K562 (cell line): ENCODE results near the gene EFCAB10. TPM values are rescaled to one million over a fixed set of nuclear protein-coding genes. Genes with fewer than 3 reads are reported as not detected.

ENCODE experiments used
- CBX5 ChIP-seq: IDR thresholded peaks from 2 replicates; pipeline ENCODE4 v1.6.1; 2014; ENCODE audit warnings: low read depth, borderline replicate concordance
- FUS ChIP-seq: fragments of 200-400 bp; formaldehyde crosslinking; optimal IDR thresholded peaks from 2 replicates; pipeline ENCODE3; 2017; ENCODE audit warnings: low read depth, low read length
- HNRNPLL ChIP-seq: fragments of 200-400 bp; formaldehyde crosslinking; IDR thresholded peaks from 2 replicates; pipeline ENCODE4 v1.6.1; 2017; ENCODE audit warnings: low read length, low read depth, mild to moderate bottlenecking; ENCODE audit not compliant: poor library complexity, severe bottlenecking
- LCOR ChIP-seq: sonication (generic); formaldehyde crosslinking; IDR thresholded peaks from 2 replicates; pipeline ENCODE4 v1.8.0; 2022; ENCODE audit warnings: mild to moderate bottlenecking, missing genetic modification reagents
- MYBL2 ChIP-seq, 2 experiments: fragments of 450-650 bp in 1 of 2; sonication (generic) in 1 of 2; formaldehyde crosslinking in 1 of 2; IDR thresholded peaks; 2 replicates each; pipeline versions ENCODE4 v1.6.1 to v1.8.1; 2017 to 2022; ENCODE audit warnings: borderline replicate concordance in 1 of 2, inconsistent platforms in 1 of 2, low read depth in 1 of 2, mild to moderate bottlenecking in 1 of 2, missing genetic modification reagents in 1 of 2, moderate library complexity in 1 of 2
- NCOA2 ChIP-seq, 2 experiments: fragments of 450-650 bp; IDR thresholded peaks; 2 replicates each; pipeline ENCODE4 v1.6.1; 2018; ENCODE audit warnings: mild to moderate bottlenecking in 2 of 2, moderate library complexity in 1 of 2; ENCODE audit not compliant: partially characterized antibody in 2 of 2
- NR2F6 ChIP-seq: fragments of 450-650 bp; formaldehyde crosslinking; IDR thresholded peaks from 2 replicates; pipeline ENCODE4 v1.4.0; 2020; ENCODE audit warnings: mild to moderate bottlenecking
- NRF1 ChIP-seq, 2 experiments: fragments of 450-650 bp; IDR thresholded peaks in 1 of 2; conservative IDR thresholded peaks in 1 of 2; 2 replicates each; pipeline ENCODE4 v1.6.1; 2014; ENCODE audit warnings: mild to moderate bottlenecking in 2 of 2
- RBM25 ChIP-seq: fragments of 200-400 bp; formaldehyde crosslinking; IDR thresholded peaks from 2 replicates; pipeline ENCODE4 v1.6.1; 2018; ENCODE audit warnings: low read length, low read depth, moderate library complexity; ENCODE audit not compliant: severe bottlenecking
- RFX1 ChIP-seq: fragments of 450-650 bp; IDR thresholded peaks from 2 replicates; pipeline ENCODE4 v1.6.1; 2016; ENCODE audit warnings: mild to moderate bottlenecking, moderate library complexity
- STAT5B ChIP-seq: fragments of 250-450 bp; sonication (Bioruptor Pico); IDR thresholded peaks from 2 replicates; pipeline ENCODE4 v1.8.0; 2021; ENCODE audit warnings: mild to moderate bottlenecking, inconsistent platforms
- SUPT5H ChIP-seq: fragments of 450-650 bp; IDR thresholded peaks from 2 replicates; pipeline ENCODE4 v1.6.1; 2016
- TAF1 ChIP-seq: IDR thresholded peaks from 2 replicates; pipeline ENCODE4 v1.6.1; 2011; ENCODE audit warnings: mild to moderate bottlenecking, low read length, moderate library complexity; ENCODE audit not compliant: insufficient read depth, control insufficient read depth, severe bottlenecking; ENCODE audit errors: extremely low read depth
- U2AF2 ChIP-seq: fragments of 200-400 bp; formaldehyde crosslinking; optimal IDR thresholded peaks from 2 replicates; pipeline ENCODE3; 2017; ENCODE audit warnings: low read depth, mild to moderate bottlenecking, low read length
- ZNF140 ChIP-seq: fragments of 250-450 bp; sonication (Bioruptor Pico); IDR thresholded peaks from 2 replicates; pipeline ENCODE4 v1.8.0; 2021; ENCODE audit warnings: moderate library complexity, mild to moderate bottlenecking, inconsistent platforms
- ZNF41 ChIP-seq: fragments of 250-450 bp; sonication (Bioruptor Pico); conservative IDR thresholded peaks from 2 replicates; pipeline ENCODE4 v1.4.0; 2020; ENCODE audit warnings: mild to moderate bottlenecking
- ZNF780A ChIP-seq: fragments of 250-450 bp; sonication (Bioruptor Pico); IDR thresholded peaks from 2 replicates; pipeline ENCODE4 v1.5.0; 2021; ENCODE audit warnings: mild to moderate bottlenecking
- polyA plus RNA-seq, 8 experiments: library from polyadenylated mRNA; depleted of rRNA in 4 of 8; stranded (reverse) in 5 of 8; unstranded in 3 of 8; fragments of >200 nt; fragmentation: Nextera tagmentation in 2 of 8; fragmentation: Illumina TruSeq in 1 of 8; extraction: Ambion mirVana in 2 of 8; extraction: Trizol in 1 of 8; gene quantifications; 2 replicates each; pipeline versions ENCODE4 v1.2.1 to v1.2.3, GENCODE V29; 2011 to 2014; ENCODE audit warnings: inconsistent platforms in 1 of 8, missing spikeins in 1 of 8
- total RNA-seq, 7 experiments: library from RNA; depleted of rRNA in 6 of 7; stranded (reverse); fragments of >200 nt in 6 of 7; fragmentation: Illumina TruSeq in 2 of 7; extraction: Trizol in 2 of 7; gene quantifications; 2 replicates each; pipeline versions ENCODE4 v1.2.1 to v1.2.3, GENCODE V29; 2011 to 2021; ENCODE audit warnings: low replicate concordance in 1 of 7
- TF ChIP-seq, protein P1 (sequence below): sonication (generic); formaldehyde crosslinking; IDR thresholded peaks from 2 replicates; pipeline ENCODE4 v1.8.0; 2022; ENCODE audit warnings: missing genetic modification reagents, mild to moderate bottlenecking, moderate library complexity, borderline replicate concordance
- TF ChIP-seq, protein P2 (sequence below): sonication (generic); formaldehyde crosslinking; IDR thresholded peaks from 2 replicates; pipeline ENCODE4 v1.8.1; 2023; ENCODE audit warnings: mild to moderate bottlenecking, missing genetic modification reagents, moderate library complexity
- TF ChIP-seq, protein P3 (sequence below): sonication (generic); formaldehyde crosslinking; IDR thresholded peaks from 2 replicates; pipeline ENCODE4 v1.8.1; 2023; ENCODE audit warnings: missing genetic modification reagents, mild to moderate bottlenecking, borderline replicate concordance

The EFCAB10 gene
- total and polyA plus RNA-seq, 9 of the 15 experiments (the other 6 are each of a cell fraction or from before 2014, with no cell fraction given), result 5.0 to 21.4 (median 16.8) TPM

DNA sequence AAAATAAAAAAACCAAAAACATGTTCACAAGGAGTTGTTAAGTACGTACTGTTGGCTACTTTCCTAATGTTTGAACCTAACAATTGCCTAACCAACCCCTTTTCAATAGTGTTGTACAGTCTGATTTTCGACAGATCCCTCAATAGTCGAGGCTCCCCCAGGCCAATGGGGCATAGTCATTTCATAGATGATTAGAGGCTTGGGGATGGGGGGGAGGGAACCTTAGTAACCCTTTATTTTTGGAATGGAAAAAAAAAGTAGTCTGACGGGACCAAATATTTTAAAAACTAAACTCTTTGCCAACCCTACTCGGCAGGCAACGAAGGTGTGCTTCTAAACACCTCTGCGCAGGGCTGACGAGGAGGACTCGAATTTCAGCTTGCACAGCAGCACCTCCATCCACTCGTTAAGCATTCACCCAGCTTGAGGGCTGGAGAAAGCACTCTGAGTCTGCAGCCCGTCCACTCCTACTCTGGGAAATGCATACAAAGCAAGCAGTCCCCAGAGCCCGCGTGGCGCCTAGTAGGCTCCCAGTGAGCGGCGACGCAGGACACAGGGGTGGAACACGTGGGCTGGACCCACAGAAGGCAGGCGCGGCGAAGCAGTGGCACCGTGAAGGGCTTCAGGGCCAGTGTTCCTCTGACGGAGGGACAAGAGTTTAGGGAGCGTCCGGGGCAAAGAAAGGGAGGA is 60.1 kb downstream of the EFCAB10 start (continued):
- TF ChIP-seq NCOA2 (IDR thresholded peaks at IDR 0.05; ENCODE audit: partially characterized antibody in 2 of 2), result no peak
- no peak for TF ChIP-seq RFX1
- no peak; the same call in 1 of the 2 replicates for TF ChIP-seq CBX5
- no peak for TF ChIP-seq NR2F6 (CRISPR knock-in tag)
- no peak for TF ChIP-seq FUS
- TF ChIP-seq, protein P1, sequence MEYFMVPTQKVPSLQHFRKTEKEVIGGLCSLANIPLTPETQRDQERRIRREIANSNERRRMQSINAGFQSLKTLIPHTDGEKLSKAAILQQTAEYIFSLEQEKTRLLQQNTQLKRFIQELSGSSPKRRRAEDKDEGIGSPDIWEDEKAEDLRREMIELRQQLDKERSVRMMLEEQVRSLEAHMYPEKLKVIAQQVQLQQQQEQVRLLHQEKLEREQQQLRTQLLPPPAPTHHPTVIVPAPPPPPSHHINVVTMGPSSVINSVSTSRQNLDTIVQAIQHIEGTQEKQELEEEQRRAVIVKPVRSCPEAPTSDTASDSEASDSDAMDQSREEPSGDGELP (CRISPR knock-in tag), result peak; percentile 36; the same call in 1 of the 2 replicates
- no peak for TF ChIP-seq RBM25
- peak; percentile 73 for TF ChIP-seq LCOR (CRISPR knock-in tag)
- peak in 1 of 2 experiments; percentile 45; a peak in 1 of 4 replicates for TF ChIP-seq NRF1 (conservative IDR thresholded peaks at IDR 0.05 in 1 of 2, IDR thresholded peaks at IDR 0.05 in 1 of 2)
- no peak for TF ChIP-seq HNRNPLL
- no peak for TF ChIP-seq U2AF2
- TF ChIP-seq ZNF780A (CRISPR knock-in tag), result no peak
- no peak for TF ChIP-seq ZNF140 (CRISPR knock-in tag)
- TF ChIP-seq, protein P2, sequence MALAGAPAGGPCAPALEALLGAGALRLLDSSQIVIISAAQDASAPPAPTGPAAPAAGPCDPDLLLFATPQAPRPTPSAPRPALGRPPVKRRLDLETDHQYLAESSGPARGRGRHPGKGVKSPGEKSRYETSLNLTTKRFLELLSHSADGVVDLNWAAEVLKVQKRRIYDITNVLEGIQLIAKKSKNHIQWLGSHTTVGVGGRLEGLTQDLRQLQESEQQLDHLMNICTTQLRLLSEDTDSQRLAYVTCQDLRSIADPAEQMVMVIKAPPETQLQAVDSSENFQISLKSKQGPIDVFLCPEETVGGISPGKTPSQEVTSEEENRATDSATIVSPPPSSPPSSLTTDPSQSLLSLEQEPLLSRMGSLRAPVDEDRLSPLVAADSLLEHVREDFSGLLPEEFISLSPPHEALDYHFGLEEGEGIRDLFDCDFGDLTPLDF (CRISPR knock-in tag), result peak; percentile 39; the same call in 1 of the 2 replicates
- TF ChIP-seq MYBL2 (IDR thresholded peaks at IDR 0.05; ENCODE audit: low read depth), result no peak
- TF ChIP-seq MYBL2 (CRISPR knock-in tag; IDR thresholded peaks at IDR 0.05; ENCODE audit: borderline replicate concordance), result no peak
- TF ChIP-seq STAT5B, result no peak
- no peak for TF ChIP-seq TAF1
- TF ChIP-seq, protein P3, sequence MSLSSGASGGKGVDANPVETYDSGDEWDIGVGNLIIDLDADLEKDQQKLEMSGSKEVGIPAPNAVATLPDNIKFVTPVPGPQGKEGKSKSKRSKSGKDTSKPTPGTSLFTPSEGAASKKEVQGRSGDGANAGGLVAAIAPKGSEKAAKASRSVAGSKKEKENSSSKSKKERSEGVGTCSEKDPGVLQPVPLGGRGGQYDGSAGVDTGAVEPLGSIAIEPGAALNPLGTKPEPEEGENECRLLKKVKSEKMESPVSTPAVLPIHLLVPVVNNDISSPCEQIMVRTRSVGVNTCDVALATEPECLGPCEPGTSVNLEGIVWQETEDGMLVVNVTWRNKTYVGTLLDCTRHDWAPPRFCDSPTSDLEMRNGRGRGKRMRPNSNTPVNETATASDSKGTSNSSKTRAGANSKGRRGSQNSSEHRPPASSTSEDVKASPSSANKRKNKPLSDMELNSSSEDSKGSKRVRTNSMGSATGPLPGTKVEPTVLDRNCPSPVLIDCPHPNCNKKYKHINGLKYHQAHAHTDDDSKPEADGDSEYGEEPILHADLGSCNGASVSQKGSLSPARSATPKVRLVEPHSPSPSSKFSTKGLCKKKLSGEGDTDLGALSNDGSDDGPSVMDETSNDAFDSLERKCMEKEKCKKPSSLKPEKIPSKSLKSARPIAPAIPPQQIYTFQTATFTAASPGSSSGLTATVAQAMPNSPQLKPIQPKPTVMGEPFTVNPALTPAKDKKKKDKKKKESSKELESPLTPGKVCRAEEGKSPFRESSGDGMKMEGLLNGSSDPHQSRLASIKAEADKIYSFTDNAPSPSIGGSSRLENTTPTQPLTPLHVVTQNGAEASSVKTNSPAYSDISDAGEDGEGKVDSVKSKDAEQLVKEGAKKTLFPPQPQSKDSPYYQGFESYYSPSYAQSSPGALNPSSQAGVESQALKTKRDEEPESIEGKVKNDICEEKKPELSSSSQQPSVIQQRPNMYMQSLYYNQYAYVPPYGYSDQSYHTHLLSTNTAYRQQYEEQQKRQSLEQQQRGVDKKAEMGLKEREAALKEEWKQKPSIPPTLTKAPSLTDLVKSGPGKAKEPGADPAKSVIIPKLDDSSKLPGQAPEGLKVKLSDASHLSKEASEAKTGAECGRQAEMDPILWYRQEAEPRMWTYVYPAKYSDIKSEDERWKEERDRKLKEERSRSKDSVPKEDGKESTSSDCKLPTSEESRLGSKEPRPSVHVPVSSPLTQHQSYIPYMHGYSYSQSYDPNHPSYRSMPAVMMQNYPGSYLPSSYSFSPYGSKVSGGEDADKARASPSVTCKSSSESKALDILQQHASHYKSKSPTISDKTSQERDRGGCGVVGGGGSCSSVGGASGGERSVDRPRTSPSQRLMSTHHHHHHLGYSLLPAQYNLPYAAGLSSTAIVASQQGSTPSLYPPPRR (CRISPR knock-in tag), result no peak
- TF ChIP-seq SUPT5H, result no peak; the same call in 1 of the 2 replicates
- TF ChIP-seq ZNF41 (CRISPR knock-in tag), result no peak
